GM12865 (cell line): ENCODE measurements around the gene MAPT.

Source experiments
- DNase-seq: peaks from one replicate; pipeline ENCODE4 v3.0.0; 2010; ENCODE audit warnings: low read depth
- H3K4me3 ChIP-seq: 2 replicates; pipeline ENCODE4 v1.5.1; 2011; ENCODE audit warnings: mild to moderate bottlenecking, low read depth, low read length, control low read depth
- CTCF ChIP-seq: IDR thresholded peaks from 2 replicates; pipeline ENCODE4 v1.5.1; 2011; ENCODE audit warnings: low read length, control low read depth, low read depth, inconsistent platforms; ENCODE audit not compliant: insufficient read depth; ENCODE audit errors: missing control alignments

Gene MAPT

GRCh38 chr17:45871718-45872117 is 22.6 kb upstream of the MAPT start:
- DNase-seq, result no peak
- TF ChIP-seq CTCF, result no peak
- no peak overlapping the region for H3K4me3 ChIP-seq

- DNase-seq, result no peak
- TF ChIP-seq CTCF, result no peak
- no peak overlapping the region for H3K4me3 ChIP-seq
These were observed 20.6 kb upstream of the MAPT start for GRCh38 chr17:45873728-45874127.

GRCh38 chr17:45874151-45874550 is 20.2 kb upstream of the MAPT start:
- TF ChIP-seq CTCF, result no peak
- DNase-seq, result no peak
- H3K4me3 ChIP-seq, result no peak overlapping the region

GRCh38 chr17:45876539-45876938 is 17.8 kb upstream of the MAPT start:
- DNase-seq, result no peak
- TF ChIP-seq CTCF, result no peak
- no peak overlapping the region for H3K4me3 ChIP-seq

GRCh38 chr17:45877467-45877866 is 16.9 kb upstream of the MAPT start:
- no peak overlapping the region for H3K4me3 ChIP-seq
- TF ChIP-seq CTCF, result no peak
- no peak for DNase-seq

GRCh38 chr17:45883063-45883462 is 11.3 kb upstream of the MAPT start:
- no peak for TF ChIP-seq CTCF
- H3K4me3 ChIP-seq, result no peak overlapping the region
- DNase-seq, result no peak

GRCh38 chr17:45886852-45887251 is 7.5 kb upstream of the MAPT start:
- no peak for TF ChIP-seq CTCF
- no peak for DNase-seq
- H3K4me3 ChIP-seq, result no peak overlapping the region
